HG02885 (cell line): Measurements from ENCODE around the gene LINC01488.

Experiments used
- ATAC-seq: cut with Tn5 transposase; IDR thresholded peaks from one replicate; pipeline ENCODE4 v1.9.1; 2021; ENCODE audit warnings: mild to moderate bottlenecking; ENCODE audit not compliant: unreplicated experiment, poor library complexity

Gene LINC01488

DNA sequence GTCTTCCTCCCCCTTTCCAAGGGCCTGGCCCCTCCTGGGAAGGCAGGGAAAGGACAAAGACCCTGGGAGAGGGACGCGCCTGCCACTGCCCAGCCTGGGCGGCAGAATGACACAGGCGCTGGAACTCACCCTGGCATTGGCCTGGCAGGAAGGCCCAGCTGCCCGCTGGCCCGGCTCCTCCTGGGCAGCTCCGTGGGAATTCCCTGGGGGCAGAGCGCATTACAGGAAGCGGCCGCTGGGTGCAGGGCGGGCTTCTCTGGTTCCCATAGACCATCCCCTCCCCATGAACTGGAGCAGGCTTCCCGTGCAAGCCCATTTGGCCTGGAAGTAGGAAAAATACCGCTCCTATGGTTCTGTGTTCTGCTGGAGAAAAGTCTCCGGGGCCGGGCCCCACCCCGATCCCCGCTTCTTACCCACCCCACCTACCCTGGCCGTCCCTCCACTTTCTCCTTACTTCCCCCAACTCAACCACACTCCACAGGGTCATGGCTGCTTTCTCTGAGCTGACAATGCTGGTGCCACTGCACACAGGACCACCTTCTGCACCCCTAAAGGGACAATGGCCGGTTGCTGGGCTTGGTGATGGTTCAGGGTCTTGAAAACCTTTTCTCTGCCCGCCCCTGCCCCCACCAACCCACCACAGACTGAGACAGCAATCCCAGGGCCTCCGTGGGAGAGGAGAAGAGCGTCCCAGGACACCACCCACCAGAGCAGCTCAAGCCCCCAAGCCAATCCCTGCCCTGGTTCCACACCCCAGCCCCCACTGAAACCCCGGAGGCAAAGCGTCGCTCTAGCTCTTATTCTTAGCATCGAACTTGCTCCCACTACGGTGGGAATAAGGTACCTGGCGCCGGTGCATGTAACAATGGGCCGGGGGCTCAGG is 58.9 kb downstream of the LINC01488 start:
- no peak for ATAC-seq

DNA sequence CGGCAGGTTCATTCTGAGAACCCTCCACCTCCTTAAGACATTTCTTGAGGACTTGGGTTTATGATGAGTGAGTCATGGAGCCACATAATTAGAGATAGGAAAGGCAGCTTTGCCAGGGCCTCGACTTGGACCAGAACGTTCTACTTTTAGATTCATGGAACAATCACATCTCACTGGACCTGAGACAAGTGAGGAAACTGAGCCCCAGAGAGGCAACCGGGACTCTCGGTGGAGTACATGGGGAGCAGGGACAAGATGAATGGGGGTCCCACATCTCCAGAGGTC is 59.5 kb downstream of the LINC01488 start:
- no peak for ATAC-seq

DNA sequence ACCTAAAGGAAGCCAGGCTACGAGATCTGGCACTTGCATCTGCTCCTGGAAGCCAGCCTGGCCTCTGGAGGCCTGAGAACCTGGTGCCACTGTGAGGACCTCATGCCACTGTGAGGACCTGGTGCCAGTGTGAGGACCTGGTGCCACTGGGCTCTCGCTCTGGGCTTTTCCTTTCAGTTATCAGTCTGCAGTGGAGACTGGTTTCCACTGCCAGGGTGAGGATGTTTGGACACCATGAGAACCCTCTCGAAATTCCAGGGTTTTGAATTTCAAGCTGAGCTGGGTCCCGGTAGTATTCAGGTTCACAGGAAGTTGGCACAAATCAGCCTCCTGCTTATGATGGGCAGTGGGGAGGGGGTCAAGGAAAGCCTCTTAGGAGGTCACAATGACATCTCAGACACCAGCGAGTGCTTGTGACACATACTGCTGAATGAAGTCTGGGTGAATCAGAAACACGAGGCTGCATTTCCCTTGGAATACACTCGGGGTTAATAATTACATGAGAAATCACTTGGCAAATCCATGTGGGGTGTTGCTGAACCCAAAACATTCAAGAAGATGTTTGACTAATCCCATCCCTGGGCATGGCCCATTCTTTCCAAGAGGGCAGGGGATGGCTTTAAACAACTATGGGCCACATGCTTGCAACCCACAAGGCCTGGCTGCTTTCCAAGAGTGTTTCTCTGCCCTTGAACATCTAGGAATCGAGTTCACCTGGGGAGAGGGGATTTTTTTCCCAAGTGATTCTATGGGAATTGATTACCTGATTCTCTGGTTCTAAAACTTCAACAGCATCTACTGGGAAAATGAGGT is 60.2 kb downstream of the LINC01488 start:
- no peak for ATAC-seq

DNA sequence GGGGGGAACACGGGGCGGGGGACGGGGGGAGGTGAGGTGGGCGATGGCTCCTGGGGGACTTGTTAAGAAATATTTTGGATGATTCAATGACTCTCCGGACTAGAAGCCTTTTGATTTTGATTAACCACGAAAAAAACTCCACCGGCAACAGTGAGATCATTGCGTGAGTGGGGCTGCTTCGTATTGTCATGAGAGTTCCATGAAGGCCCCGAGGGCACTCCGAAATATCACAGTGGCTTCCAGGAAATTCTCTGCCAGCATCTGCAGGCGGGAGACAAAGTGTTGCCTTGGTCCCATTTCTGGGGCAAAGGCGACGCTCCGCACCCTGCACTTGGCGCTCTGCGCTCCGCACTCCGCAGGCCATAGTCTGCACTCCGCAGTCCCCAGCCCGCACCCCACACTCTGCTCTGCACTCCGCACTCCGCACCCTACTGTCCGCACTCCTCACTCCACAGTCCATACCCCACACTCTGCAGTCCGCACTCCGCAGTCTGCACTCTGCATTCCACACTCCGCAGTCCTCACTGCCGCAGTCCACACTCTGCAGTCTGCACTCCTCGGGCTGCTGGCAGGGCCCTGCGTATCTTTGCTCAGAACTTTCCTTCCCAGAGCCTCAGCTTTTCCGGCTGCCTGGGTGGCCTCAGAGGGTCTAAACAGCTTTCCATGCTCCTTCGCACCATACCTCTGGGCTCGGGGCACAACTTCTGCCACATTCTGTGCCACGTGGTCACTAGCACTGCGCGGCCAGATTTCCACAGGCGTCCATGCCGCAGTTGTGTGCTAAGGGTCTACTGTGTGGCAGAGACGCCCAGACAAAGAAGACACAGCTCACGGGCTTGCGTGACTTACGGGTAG is 61.1 kb downstream of the LINC01488 start:
- no peak for ATAC-seq
